ENCODE results near the gene EPHB1.

- TF ChIP-seq CTCF (IDR thresholded peaks at IDR 0.05 in 4 of 5, conservative IDR thresholded peaks at IDR 0.05 in 1 of 5) = no peak
- no peak for TF ChIP-seq POLR2A (IDR thresholded peaks at IDR 0.05)
Measured at GRCh38 chr3:134972836-134973455, 177.9 kb downstream of the EPHB1 start.
